GM12801 (cell line): ENCODE results near the gene LMX1B.

Experiments used
- TF ChIP-seq, protein P1 (sequence below): IDR thresholded peaks from one replicate; pipeline ENCODE4 v1.5.1; 2011; ENCODE audit warnings: control low read depth; ENCODE audit not compliant: insufficient read length; ENCODE audit errors: extremely low read depth

The LMX1B gene

DNA sequence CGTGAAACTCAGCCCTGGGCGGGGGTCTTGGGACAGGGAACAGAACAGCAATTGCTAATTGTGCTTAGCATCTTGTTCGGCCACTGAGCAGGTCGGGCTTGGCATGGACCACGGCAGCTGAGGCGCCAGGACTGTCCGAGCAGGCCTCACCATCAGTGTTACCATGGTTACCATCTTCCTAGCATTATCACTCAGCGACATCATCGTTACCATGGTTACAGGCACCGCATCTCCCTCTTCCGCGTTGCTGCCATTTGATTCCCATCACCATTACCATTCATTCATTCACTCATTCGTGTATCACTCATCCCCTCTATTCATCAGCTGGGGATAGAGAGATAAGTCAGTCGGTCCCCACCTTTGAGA lies 110.1 kb downstream of the LMX1B start:
- TF ChIP-seq, protein P1, sequence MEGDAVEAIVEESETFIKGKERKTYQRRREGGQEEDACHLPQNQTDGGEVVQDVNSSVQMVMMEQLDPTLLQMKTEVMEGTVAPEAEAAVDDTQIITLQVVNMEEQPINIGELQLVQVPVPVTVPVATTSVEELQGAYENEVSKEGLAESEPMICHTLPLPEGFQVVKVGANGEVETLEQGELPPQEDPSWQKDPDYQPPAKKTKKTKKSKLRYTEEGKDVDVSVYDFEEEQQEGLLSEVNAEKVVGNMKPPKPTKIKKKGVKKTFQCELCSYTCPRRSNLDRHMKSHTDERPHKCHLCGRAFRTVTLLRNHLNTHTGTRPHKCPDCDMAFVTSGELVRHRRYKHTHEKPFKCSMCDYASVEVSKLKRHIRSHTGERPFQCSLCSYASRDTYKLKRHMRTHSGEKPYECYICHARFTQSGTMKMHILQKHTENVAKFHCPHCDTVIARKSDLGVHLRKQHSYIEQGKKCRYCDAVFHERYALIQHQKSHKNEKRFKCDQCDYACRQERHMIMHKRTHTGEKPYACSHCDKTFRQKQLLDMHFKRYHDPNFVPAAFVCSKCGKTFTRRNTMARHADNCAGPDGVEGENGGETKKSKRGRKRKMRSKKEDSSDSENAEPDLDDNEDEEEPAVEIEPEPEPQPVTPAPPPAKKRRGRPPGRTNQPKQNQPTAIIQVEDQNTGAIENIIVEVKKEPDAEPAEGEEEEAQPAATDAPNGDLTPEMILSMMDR = no peak

DNA sequence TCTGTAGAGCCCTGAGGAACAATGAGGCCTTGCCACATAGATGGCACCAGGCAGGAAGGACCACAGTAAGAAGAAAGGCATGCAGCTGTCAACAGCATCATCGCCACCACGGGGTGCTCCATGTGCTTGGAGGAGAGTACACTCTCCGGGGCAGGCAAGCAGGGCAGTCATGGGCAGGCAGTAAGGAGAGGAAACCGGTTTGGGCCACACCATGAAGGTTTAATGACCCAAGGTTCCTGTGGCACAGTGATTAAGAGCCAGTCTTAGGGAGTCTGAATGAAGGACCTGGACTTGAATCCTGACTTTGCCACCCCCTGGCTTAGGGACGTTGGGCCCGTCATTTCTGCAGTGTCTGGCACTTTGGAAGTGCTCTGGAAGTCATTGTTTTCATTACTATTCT lies 110.5 kb downstream of the LMX1B start:
- TF ChIP-seq, protein P1 = no peak

DNA sequence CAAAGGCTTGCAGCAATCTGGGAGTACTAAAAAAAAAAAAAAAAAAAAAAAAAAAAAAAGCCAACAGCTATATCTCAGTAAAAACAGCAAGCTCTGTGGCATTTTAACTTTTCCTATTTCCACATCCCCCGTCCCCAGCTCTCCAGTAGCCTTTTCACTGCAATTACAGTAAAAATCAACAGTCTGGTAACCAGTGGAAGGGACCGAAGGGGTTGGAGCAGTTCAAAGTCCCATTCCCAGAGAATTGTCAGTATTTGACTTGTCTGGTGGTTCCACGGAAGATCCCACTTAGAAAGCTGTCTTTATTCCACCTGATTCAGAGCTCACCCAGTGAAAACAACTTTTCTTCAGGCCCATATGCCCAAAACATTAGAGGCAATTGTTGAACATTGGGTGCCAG lies 119.3 kb downstream of the LMX1B start:
- TF ChIP-seq, protein P1 = no peak

DNA sequence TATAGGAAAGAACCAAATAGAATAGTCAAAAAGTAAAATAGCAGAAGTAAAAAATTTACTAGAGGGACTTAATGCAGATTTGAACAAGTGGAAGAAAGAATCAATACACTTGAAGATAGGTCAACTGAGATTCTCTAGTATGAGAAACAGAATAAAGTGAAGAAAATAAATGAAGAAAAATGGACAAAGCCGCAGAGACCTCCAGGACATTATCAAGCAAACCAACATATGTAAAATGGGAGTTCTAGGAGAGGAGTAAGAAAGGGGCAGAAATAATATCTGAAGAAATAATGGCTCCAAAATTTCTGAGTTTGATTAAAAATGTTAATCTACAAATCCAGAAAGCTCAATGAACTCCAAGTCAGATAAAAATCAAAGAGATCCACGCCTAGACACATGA lies 121.1 kb downstream of the LMX1B start:
- TF ChIP-seq, protein P1 = no peak

DNA sequence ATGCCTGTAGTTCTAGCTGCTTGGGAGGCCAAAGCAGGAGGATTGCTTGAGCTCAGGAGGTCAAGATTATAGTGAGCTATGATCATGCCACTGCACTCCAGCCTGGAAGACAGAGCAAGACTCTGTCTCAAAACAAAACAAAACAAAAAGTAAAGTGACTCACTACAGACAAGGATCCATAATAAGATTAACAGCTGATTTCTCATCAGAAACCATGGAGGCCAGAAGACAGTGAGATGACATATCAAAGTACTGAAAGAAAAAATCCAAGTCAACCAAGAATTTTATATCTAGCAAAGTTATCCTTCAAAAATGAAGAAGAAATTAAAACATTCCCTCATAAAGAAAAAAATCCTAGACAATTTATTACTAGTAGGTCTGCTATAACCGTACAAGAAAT lies 121.8 kb downstream of the LMX1B start:
- TF ChIP-seq, protein P1 = no peak

DNA sequence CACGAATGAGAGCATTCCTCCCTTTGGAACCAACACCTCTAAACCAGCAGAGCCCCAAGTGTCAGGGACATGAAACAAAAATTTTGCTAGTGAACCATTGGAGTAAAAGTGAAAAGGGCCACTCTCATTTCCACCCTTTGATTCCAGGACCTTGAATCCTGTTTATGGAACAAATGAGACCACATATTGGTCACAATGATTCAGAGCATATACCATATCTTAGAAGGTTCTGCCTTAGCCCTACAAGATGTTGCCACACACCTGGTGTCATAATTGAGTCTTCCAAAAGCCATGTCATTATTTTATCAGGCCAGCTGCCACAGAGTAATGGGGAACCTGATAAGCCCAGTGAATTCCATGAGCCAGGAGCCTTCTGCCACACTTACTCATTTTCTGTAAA lies 124.8 kb downstream of the LMX1B start:
- TF ChIP-seq, protein P1 = no peak

DNA sequence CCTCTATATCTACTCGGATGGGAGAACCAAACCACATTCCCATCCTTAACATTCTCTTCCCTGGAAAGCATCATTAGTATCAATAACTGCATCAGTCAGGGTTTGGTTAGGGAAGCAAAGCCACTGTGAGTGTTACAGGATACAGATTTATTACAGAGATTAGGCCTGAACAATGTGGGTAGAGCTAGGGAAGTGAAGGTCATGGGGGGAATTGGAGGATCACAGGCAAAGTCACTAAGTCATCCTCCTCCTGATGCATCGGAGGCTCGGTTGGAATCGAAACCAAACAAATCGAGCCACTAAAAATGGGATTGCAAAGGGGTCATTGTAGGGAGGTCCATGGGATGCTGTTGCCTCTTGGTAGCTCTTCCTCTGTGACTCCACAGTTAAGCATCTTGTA lies 129.3 kb downstream of the LMX1B start:
- TF ChIP-seq, protein P1 = no peak
